ENCODE data around the gene SLC1A7.

The SLC1A7 gene

DNA sequence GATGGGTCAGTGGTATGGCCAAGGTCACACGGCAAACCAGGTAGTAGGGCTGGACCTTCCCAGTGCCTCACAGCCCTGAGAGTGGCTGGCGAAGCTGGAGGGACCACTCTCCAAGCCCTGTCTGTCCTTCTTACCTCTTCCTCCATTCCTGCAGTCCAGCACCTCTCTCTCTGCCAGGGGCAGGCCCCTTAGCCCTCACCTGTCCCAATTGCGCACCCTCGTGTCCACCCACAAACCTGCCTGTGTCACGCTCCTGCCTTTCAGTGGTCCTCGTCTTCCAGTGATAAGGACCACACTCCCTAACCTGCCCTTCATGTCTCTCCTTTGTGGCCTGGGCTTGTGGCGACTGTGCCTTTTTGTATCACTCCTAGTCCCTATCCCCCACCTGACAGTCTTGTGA lies 77.0 kb downstream of the SLC1A7 start:
- peaks cover 0 to 19% (median 17%) of the 10 kb centered on the region in 4 experiments for H3K4me1 ChIP-seq (ENCODE audit: control extremely low read depth in 1 of 4, control insufficient read depth in 4 of 4, insufficient read depth in 4 of 4, low read length in 3 of 4)
- ChIA-PET POLR2A (no interaction called here), CTCF (no interaction called here)
- no peak overlapping the region for H3K4me3 ChIP-seq (ENCODE audit: control insufficient read depth in 1 of 7, extremely low read depth in 1 of 7, insufficient read depth in 4 of 7, low read depth in 2 of 7, low read length in 6 of 7)
- DNase-seq = no peak
- peaks cover 4 to 49% (median 23%) of the 10 kb centered on the region in 5 experiments for H3K27me3 ChIP-seq (replicated peaks in 2 of 5; ENCODE audit: control insufficient read depth in 4 of 5, insufficient read depth in 5 of 5, low read length in 4 of 5)
- H3K9me3 ChIP-seq (ENCODE audit: control extremely low read depth in 1 of 5, control insufficient read depth in 4 of 5, insufficient read depth in 2 of 5, low read depth in 1 of 5, low read length in 4 of 5) = no peaks in the 10 kb centered on the region
- no peak overlapping the region for H3K27ac ChIP-seq (ENCODE audit: insufficient read depth in 1 of 2, low read depth in 1 of 2, low read length in 2 of 2, poor library complexity in 1 of 2, severe bottlenecking in 2 of 2)
- 100% methylated on average over 7 of the region's 7 CpGs for WGBS (ENCODE audit: insufficient coverage)
- H3K36me3 ChIP-seq (ENCODE audit: control insufficient read depth in 4 of 4, insufficient read depth in 4 of 4, low read length in 3 of 4) = no peaks in the 10 kb centered on the region

GRCh38 chr1:53063744-53064515 lies 78.5 kb downstream of the SLC1A7 start:
- Histone ChIP-seq H3K4me3 (ENCODE audit: control insufficient read depth in 1 of 7, extremely low read depth in 1 of 7, insufficient read depth in 4 of 7, low read depth in 2 of 7, low read length in 6 of 7) (no peak overlapping the region), H3K36me3 (ENCODE audit: control insufficient read depth in 4 of 4, insufficient read depth in 4 of 4, low read length in 3 of 4) (no peaks in the 10 kb centered on the region), H3K27me3 (replicated peaks in 2 of 5; ENCODE audit: control insufficient read depth in 4 of 5, insufficient read depth in 5 of 5, low read length in 4 of 5) (peaks cover 14 to 57% (median 28%) of the 10 kb centered on the region in 5 experiments), H3K4me1 (ENCODE audit: control extremely low read depth in 1 of 4, control insufficient read depth in 4 of 4, insufficient read depth in 4 of 4, low read length in 3 of 4) (peaks cover 0 to 19% (median 17%) of the 10 kb centered on the region in 4 experiments), H3K27ac (ENCODE audit: insufficient read depth in 1 of 2, low read depth in 1 of 2, low read length in 2 of 2, poor library complexity in 1 of 2, severe bottlenecking in 2 of 2) (no peak overlapping the region), H3K9me3 (ENCODE audit: control extremely low read depth in 1 of 5, control insufficient read depth in 4 of 5, insufficient read depth in 2 of 5, low read depth in 1 of 5, low read length in 4 of 5) (no peaks in the 10 kb centered on the region)
- ChIA-PET POLR2A (no interaction called here), CTCF (no interaction called here)
- DNase-seq = no peak
- WGBS (ENCODE audit: insufficient coverage) = 90% methylated on average over 8 of the region's 9 CpGs

DNA sequence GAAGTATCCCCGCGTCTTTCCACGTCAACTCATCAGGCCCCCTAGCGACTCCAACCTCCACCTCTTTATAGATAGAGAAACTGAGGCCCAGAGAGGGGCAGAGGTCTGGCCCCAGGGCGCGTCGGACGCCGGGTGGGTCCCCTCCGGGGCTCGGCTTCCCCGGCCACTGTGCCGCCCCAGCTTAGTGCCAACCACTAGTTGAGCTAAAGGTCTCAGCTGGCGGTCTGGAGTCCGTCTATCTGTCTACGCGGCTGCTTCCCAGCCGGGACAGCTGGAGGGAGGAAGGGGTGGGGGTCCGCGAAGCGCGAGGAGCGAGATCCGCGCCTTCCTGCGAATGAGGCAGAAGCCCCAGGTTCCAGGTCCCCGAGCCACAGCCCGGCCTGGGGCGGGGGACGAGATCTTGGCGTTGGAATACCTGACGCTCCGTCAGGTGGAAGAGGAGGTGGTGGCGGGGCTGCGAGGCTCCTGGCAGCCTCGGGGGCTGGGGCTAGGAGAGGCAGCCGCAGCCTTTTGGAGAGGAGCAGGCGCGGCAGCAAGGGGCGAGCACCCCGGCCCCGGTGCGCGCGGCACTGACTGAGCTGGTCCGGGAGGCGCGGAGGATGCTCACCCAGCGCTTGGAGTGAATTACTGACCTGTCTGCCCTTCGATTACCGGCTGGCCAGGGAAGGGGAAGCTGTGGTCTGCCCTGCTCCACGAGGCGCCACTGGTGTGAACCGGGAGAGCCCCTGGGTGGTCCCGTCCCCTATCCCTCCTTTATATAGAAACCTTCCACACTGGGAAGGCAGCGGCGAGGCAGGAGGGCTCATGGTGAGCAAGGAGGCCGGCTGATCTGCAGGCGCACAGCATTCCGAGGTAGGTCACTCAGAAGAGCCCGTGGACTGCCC lies 79.5 kb downstream of the SLC1A7 start:
- Histone ChIP-seq H3K27ac (ENCODE audit: insufficient read depth in 1 of 2, low read depth in 1 of 2, low read length in 2 of 2, poor library complexity in 1 of 2, severe bottlenecking in 2 of 2) (no peak overlapping the region), H3K27me3 (replicated peaks in 2 of 5; ENCODE audit: control insufficient read depth in 4 of 5, insufficient read depth in 5 of 5, low read length in 4 of 5) (peaks cover 14 to 62% (median 28%) of the 10 kb centered on the region in 5 experiments), H3K9me3 (ENCODE audit: control extremely low read depth in 1 of 5, control insufficient read depth in 4 of 5, insufficient read depth in 2 of 5, low read depth in 1 of 5, low read length in 4 of 5) (no peaks in the 10 kb centered on the region), H3K36me3 (ENCODE audit: control insufficient read depth in 4 of 4, insufficient read depth in 4 of 4, low read length in 3 of 4) (no peaks in the 10 kb centered on the region), H3K4me1 (ENCODE audit: control extremely low read depth in 1 of 4, control insufficient read depth in 4 of 4, insufficient read depth in 4 of 4, low read length in 3 of 4) (peaks cover 0 to 19% (median 17%) of the 10 kb centered on the region in 4 experiments), H3K4me3 (ENCODE audit: control insufficient read depth in 1 of 7, extremely low read depth in 1 of 7, insufficient read depth in 4 of 7, low read depth in 2 of 7, low read length in 6 of 7) (peak overlapping the region in 5 of 7 experiments; percentile 18 to 68 (median 35))
- peak in 2 of 3 donors; percentile 17 to 26 for DNase-seq
- ChIA-PET CTCF (no interaction called here), POLR2A (no interaction called here)
- WGBS (ENCODE audit: insufficient coverage) = 16% methylated on average over 45 of the region's 61 CpGs

DNA sequence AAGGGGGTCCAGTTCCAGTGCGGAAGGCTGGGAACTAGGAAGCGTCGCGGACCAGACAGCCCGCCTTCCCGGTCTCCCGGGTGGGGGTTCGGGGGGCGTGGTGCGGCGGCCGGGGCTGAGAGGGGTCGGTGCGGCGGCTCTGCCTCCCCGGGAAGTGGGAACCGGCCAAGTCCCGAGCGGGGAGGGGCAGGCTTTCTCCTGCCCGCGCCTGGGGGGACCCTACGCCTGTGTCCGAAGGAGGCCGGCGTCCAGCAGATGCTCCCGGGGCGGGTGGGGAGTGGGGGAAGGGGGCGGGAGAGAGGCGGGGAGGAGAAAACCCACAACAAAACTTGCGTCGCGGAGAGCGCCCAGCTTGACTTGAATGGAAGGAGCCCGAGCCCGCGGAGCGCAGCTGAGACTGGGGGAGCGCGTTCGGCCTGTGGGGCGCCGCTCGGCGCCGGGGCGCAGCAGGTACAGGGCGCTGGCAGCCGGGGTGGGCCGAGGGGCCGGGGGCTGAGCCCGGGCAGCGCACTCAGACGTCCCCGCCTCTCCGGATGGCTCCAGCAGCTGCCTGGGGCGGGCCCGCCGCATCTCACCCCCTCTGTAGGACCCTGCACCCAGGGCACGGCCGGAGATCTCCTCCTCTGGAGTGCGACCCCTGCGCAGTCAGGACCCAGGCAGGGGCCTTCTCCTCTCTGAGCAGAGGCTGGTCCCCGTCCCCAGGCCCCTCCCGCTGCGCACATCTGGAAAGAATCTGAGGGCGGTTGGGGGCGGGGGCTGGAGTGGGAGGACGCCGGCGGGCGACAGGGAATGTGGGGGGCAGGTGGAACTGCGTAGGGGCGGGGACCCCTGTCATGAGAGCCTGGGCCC lies 80.4 kb downstream of the SLC1A7 start, which contains the start of gene PODN:
Gene PODN, plus strand, starts transcription at position 355 of the 849 bp plus-strand sequence. CDS start 7,643 bp downstream, outside the sequence.
- Histone ChIP-seq H3K36me3 (ENCODE audit: control insufficient read depth in 4 of 4, insufficient read depth in 4 of 4, low read length in 3 of 4) (no peaks in the 10 kb centered on the region), H3K9me3 (ENCODE audit: control extremely low read depth in 1 of 5, control insufficient read depth in 4 of 5, insufficient read depth in 2 of 5, low read depth in 1 of 5, low read length in 4 of 5) (no peaks in the 10 kb centered on the region), H3K27me3 (replicated peaks in 2 of 5; ENCODE audit: control insufficient read depth in 4 of 5, insufficient read depth in 5 of 5, low read length in 4 of 5) (peaks cover 14 to 64% (median 30%) of the 10 kb centered on the region in 5 experiments), H3K4me1 (ENCODE audit: control extremely low read depth in 1 of 4, control insufficient read depth in 4 of 4, insufficient read depth in 4 of 4, low read length in 3 of 4) (peaks cover 0 to 19% (median 17%) of the 10 kb centered on the region in 4 experiments), H3K27ac (ENCODE audit: insufficient read depth in 1 of 2, low read depth in 1 of 2, low read length in 2 of 2, poor library complexity in 1 of 2, severe bottlenecking in 2 of 2) (no peak within 1 kb of the TSS), H3K4me3 (ENCODE audit: control insufficient read depth in 1 of 7, extremely low read depth in 1 of 7, insufficient read depth in 4 of 7, low read depth in 2 of 7, low read length in 6 of 7) (peak within 1 kb of the TSS in 6 of 7 experiments; percentile 28 to 68 (median 42))
- POLR2A ChIA-PET = no interaction called here
- peak in 2 of 3 donors; percentile 45 to 53 for DNase-seq
- WGBS (ENCODE audit: insufficient coverage) = 0% methylated on average over 50 of the region's 73 CpGs
- CTCF ChIA-PET = no interaction called here

DNA sequence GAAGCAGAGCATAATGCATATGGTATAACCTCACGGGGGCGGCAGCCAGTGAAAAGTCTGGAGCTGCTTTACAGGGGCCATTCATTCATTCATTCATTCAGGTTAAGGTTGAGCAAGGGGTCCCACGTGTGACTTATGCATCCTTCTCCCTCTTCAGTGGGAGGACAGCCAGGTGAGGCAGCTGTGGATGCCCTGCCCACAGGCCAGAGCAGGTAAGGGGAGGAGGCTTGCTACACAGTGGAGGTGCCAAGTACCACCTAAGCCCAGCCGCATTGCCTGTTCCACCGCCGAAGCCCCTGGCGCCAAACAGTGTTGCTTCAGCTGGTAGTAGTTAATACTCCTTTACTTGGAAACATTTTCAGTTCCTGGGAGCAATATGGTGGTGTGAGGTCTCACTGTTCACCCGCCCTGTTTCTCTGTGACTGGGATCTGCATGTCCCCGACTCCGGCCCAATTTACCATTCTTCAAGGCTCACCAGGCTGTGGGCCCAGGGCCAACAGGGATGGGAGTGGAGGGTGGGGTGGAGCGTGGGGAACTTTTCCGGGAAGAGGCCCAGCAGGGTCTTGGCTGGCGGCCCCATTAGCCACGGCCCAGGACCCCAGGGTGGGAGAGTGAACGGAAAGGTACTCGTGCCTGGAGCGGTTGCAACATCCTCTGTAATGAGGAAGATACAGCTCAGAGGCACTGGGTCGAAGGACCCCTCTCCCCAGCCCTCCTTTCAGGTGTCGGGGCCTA lies 81.1 kb downstream of the SLC1A7 start:
- H3K4me3 ChIP-seq (ENCODE audit: control insufficient read depth in 1 of 7, extremely low read depth in 1 of 7, insufficient read depth in 4 of 7, low read depth in 2 of 7, low read length in 6 of 7) = peak overlapping the region in 4 of 7 experiments; percentile 3 to 57 (median 42)
- DNase-seq = peak in 2 of 3 donors; percentile 22 to 40
- CTCF ChIA-PET = no interaction called here

GRCh38 chr1:53060579-53060978 lies 81.9 kb downstream of the SLC1A7 start:
- POLR2A ChIA-PET = no interaction called here
- CTCF ChIA-PET = interaction anchor here (1.3 kb wide), 1 partner anchor 12 kb away, joined by 5 read pairs; no protein-coding TSS in a partner anchor
- 100% methylated on average over 1 of the region's 1 CpG for WGBS (ENCODE audit: insufficient coverage)
- DNase-seq = no peak
- no peak overlapping the region for H3K4me3 ChIP-seq (ENCODE audit: control insufficient read depth in 1 of 7, extremely low read depth in 1 of 7, insufficient read depth in 4 of 7, low read depth in 2 of 7, low read length in 6 of 7)
- H3K36me3 ChIP-seq (ENCODE audit: control insufficient read depth in 4 of 4, insufficient read depth in 4 of 4, low read length in 3 of 4) = no peaks in the 10 kb centered on the region
- H3K27me3 ChIP-seq (replicated peaks in 2 of 5; ENCODE audit: control insufficient read depth in 4 of 5, insufficient read depth in 5 of 5, low read length in 4 of 5) = peaks cover 14 to 63% (median 32%) of the 10 kb centered on the region in 5 experiments
- H3K27ac ChIP-seq (ENCODE audit: insufficient read depth in 1 of 2, low read depth in 1 of 2, low read length in 2 of 2, poor library complexity in 1 of 2, severe bottlenecking in 2 of 2) = no peak overlapping the region
- H3K9me3 ChIP-seq (ENCODE audit: control extremely low read depth in 1 of 5, control insufficient read depth in 4 of 5, insufficient read depth in 2 of 5, low read depth in 1 of 5, low read length in 4 of 5) = peaks cover 0 to 3% (median 0%) of the 10 kb centered on the region in 5 experiments
- H3K4me1 ChIP-seq (ENCODE audit: control extremely low read depth in 1 of 4, control insufficient read depth in 4 of 4, insufficient read depth in 4 of 4, low read length in 3 of 4) = peaks cover 0 to 19% (median 17%) of the 10 kb centered on the region in 4 experiments

More for the DNA sequence above, 81.1 kb downstream of the SLC1A7 start:
- peaks cover 0 to 19% (median 17%) of the 10 kb centered on the region in 4 experiments for H3K4me1 ChIP-seq (ENCODE audit: control extremely low read depth in 1 of 4, control insufficient read depth in 4 of 4, insufficient read depth in 4 of 4, low read length in 3 of 4)
- no peaks in the 10 kb centered on the region for H3K36me3 ChIP-seq (ENCODE audit: control insufficient read depth in 4 of 4, insufficient read depth in 4 of 4, low read length in 3 of 4)
- WGBS (ENCODE audit: insufficient coverage) = 73% methylated on average over 9 of the region's 19 CpGs
- POLR2A ChIA-PET = no interaction called here
- no peak overlapping the region for H3K27ac ChIP-seq (ENCODE audit: insufficient read depth in 1 of 2, low read depth in 1 of 2, low read length in 2 of 2, poor library complexity in 1 of 2, severe bottlenecking in 2 of 2)
- H3K9me3 ChIP-seq (ENCODE audit: control extremely low read depth in 1 of 5, control insufficient read depth in 4 of 5, insufficient read depth in 2 of 5, low read depth in 1 of 5, low read length in 4 of 5) = peaks cover 0 to 2% (median 0%) of the 10 kb centered on the region in 5 experiments
- peaks cover 14 to 64% (median 32%) of the 10 kb centered on the region in 5 experiments for H3K27me3 ChIP-seq (replicated peaks in 2 of 5; ENCODE audit: control insufficient read depth in 4 of 5, insufficient read depth in 5 of 5, low read length in 4 of 5)
